Motor neuron (in vitro differentiated cells): ENCODE data around the gene QRFP. TPM values are rescaled to one million over a fixed set of nuclear protein-coding genes. Genes with fewer than 3 reads are reported as not detected.

Experiments used
- ATAC-seq, 8 experiments: fragments of 200-7000 bp; cut with Tn5 transposase; replicated peaks in 6 of 8; 2 replicates each; pipeline ENCODE4 v1.8.0; 2021; ENCODE audit warnings: mild to moderate bottlenecking in 8 of 8, moderate library complexity in 8 of 8
- H3K27ac ChIP-seq, 2 donors: fragments of 250-450 bp; sonication (Bioruptor Pico); 2 replicates each; pipeline ENCODE4 v1.9.0; 2021; ENCODE audit warnings: antibody characterized with exemption in 2 of 2, mild to moderate bottlenecking in 2 of 2, moderate library complexity in 1 of 2
- H3K4me1 ChIP-seq, 2 donors: fragments of 250-450 bp; sonication (Bioruptor Pico); replicated peaks in 1 of 2; 2 replicates each; pipeline ENCODE4 v1.6.1; 2021; ENCODE audit warnings: antibody characterized with exemption in 2 of 2, mild to moderate bottlenecking in 2 of 2, moderate library complexity in 1 of 2
- H3K4me3 ChIP-seq, 5 donors: fragments of 250-450 bp; sonication (Bioruptor Pico); 2 replicates each; pipeline ENCODE4 v1.9.0; 2021; ENCODE audit warnings: antibody characterized with exemption in 5 of 5, mild to moderate bottlenecking in 5 of 5, moderate library complexity in 4 of 5
- WGBS, 10 experiments: fragments of 450-650 bp; shearing (Covaris generic); methylation state at CpG; one replicate each; pipeline ENCODE4 v1.0.0; 2022; 5-methylcytosine and 5-hydroxymethylcytosine counted together
- in situ Hi-C, 9 experiments: fragments of 400-800 bp; cut with MboI; loops; one replicate each; pipeline ENCODE4 v1.15.0; 2021; ENCODE audit warnings: low sequenced_read_pairs in 9 of 9, low pct_unique_long_range_greater_than_20kb in 2 of 9; ENCODE audit not compliant: unreplicated experiment in 9 of 9
- total RNA-seq, 8 experiments: library from RNA; unstranded; fragments of 300-600 nt; gene quantifications; 2 replicates each; pipeline versions ENCODE4 v1.2.3 to v1.2.4, GENCODE V29; 2022

QRFP gene
- total RNA-seq, 8 experiments from 2014 or later, result 0.33 to 3.0 (median 0.66) TPM

GRCh38 chr9:130884542-130885483 lies 11.8 kb downstream of the QRFP start:
- 80 to 100% (median 90%) methylated on average over 1 to 10 of the region's 47 CpGs; no CpG with 5 or more reads in 5 of the 10 experiments for WGBS, 10 experiments
- in situ Hi-C loops, result no loop called here
- H3K4me3 ChIP-seq, result no peak overlapping the region
- H3K4me1 ChIP-seq, result no peaks in the 10 kb centered on the region
- peak in 3 of 8 experiments; percentile 8 to 26 (median 24) for ATAC-seq
- peak overlapping the region; percentile 59 to 71 for H3K27ac ChIP-seq

GRCh38 chr9:130884111-130884531 lies 12.5 kb downstream of the QRFP start:
- no peak overlapping the region for H3K4me3 ChIP-seq

GRCh38 chr9:130883479-130883878 lies 13.1 kb downstream of the QRFP start:
- in situ Hi-C loops, result no loop called here
- ATAC-seq, result no peak
- 80 to 100% (median 87%) methylated on average over 1 to 4 of the region's 5 CpGs; no CpG with 5 or more reads in 5 of the 10 experiments for WGBS, 10 experiments
- H3K27ac ChIP-seq, result peak overlapping the region; percentile 59 to 71
- H3K4me3 ChIP-seq, result no peak overlapping the region
- H3K4me1 ChIP-seq, result no peaks in the 10 kb centered on the region

More at GRCh38 chr9:130884111-130884531, 12.5 kb downstream of the QRFP start:
- peak in 1 of 8 experiments; percentile 9 for ATAC-seq
- Histone ChIP-seq H3K27ac (peak overlapping the region; percentile 59 to 71), H3K4me1 (no peaks in the 10 kb centered on the region)
- in situ Hi-C loops, result no loop called here
- WGBS, 10 experiments, result 91 to 97% (median 93%) methylated on average over 6 to 13 of the region's 25 CpGs; no CpG with 5 or more reads in 7 of the 10 experiments

- Histone ChIP-seq H3K27ac (peak overlapping the region in 1 of 2 donors; percentile 71), H3K4me3 (no peak overlapping the region), H3K4me1 (no peaks in the 10 kb centered on the region)
- ATAC-seq, result no peak
- in situ Hi-C loops, result no loop called here
- 71 to 100% (median 95%) methylated on average over 1 to 8 of the region's 15 CpGs; no CpG with 5 or more reads in 4 of the 10 experiments for WGBS, 10 experiments
Observed at GRCh38 chr9:130882696-130883225, 13.9 kb downstream of the QRFP start.

GRCh38 chr9:130881516-130881915 lies 15.1 kb downstream of the QRFP start:
- 57 to 100% (median 92%) methylated on average over 1 to 5 of the region's 6 CpGs; no CpG with 5 or more reads in 2 of the 10 experiments for WGBS, 10 experiments
- in situ Hi-C loops, result no loop called here
- no peak overlapping the region for H3K27ac ChIP-seq
- no peak for ATAC-seq
- no peak overlapping the region for H3K4me3 ChIP-seq
- H3K4me1 ChIP-seq, result no peaks in the 10 kb centered on the region

GRCh38 chr9:130880599-130881220 lies 15.9 kb downstream of the QRFP start:
- Histone ChIP-seq H3K4me1 (no peaks in the 10 kb centered on the region), H3K27ac (peak overlapping the region; percentile 43 to 65), H3K4me3 (no peak overlapping the region)
- in situ Hi-C loops, result no loop called here
- WGBS, 10 experiments, result 93 to 100% (median 100%) methylated on average over 1 to 5 of the region's 16 CpGs; no CpG with 5 or more reads in 5 of the 10 experiments
- ATAC-seq, result no peak

- ATAC-seq, result no peak
- in situ Hi-C loops, result no loop called here
- Histone ChIP-seq H3K4me1 (no peaks in the 10 kb centered on the region), H3K27ac (peak overlapping the region; percentile 43 to 65), H3K4me3 (no peak overlapping the region)
- 67 to 100% (median 97%) methylated on average over 1 to 6 of the region's 9 CpGs; no CpG with 5 or more reads in 2 of the 10 experiments for WGBS, 10 experiments
Observed at GRCh38 chr9:130879863-130880411, 16.7 kb downstream of the QRFP start.

- ATAC-seq, result no peak
- in situ Hi-C loops, result no loop called here
- H3K4me3 ChIP-seq, result no peak overlapping the region
Observed at GRCh38 chr9:130878295-130878694, 18.3 kb downstream of the QRFP start.

GRCh38 chr9:130877300-130877699 lies 19.3 kb downstream of the QRFP start:
- H3K27ac ChIP-seq, result peak overlapping the region in 1 of 2 donors; percentile 55
- 88 to 100% (median 100%) methylated on average over 1 to 6 of the region's 6 CpGs; no CpG with 5 or more reads in 3 of the 10 experiments for WGBS, 10 experiments
- ATAC-seq, result no peak
- no peak overlapping the region for H3K4me3 ChIP-seq
- no peaks in the 10 kb centered on the region for H3K4me1 ChIP-seq
- in situ Hi-C loops, result no loop called here

More at GRCh38 chr9:130878295-130878694, 18.3 kb downstream of the QRFP start:
- Histone ChIP-seq H3K4me1 (no peaks in the 10 kb centered on the region), H3K27ac (peak overlapping the region; percentile 20 to 64)
- WGBS, 10 experiments, result 60 to 95% (median 90%) methylated on average over 1 to 5 of the region's 6 CpGs; no CpG with 5 or more reads in 4 of the 10 experiments

GRCh38 chr9:130874783-130875182 lies 21.8 kb downstream of the QRFP start:
- ATAC-seq, result no peak
- no peaks in the 10 kb centered on the region for H3K4me1 ChIP-seq
- no peak overlapping the region for H3K4me3 ChIP-seq
- 0 to 100% (median 92%) methylated on average over 1 to 2 of the region's 5 CpGs; no CpG with 5 or more reads in 4 of the 10 experiments for WGBS, 10 experiments
- in situ Hi-C loops, result loop anchor here in 5 of 9 experiments (25.0 kb wide), 4 partner anchors 112 to 163 kb away; no protein-coding TSS in a partner anchor
- H3K27ac ChIP-seq, result peak overlapping the region; percentile 39 to 47

GRCh38 chr9:130873966-130874365 lies 22.6 kb downstream of the QRFP start:
- 83 to 100% (median 97%) methylated on average over 1 to 8 of the region's 8 CpGs; no CpG with 5 or more reads in 1 of the 10 experiments for WGBS, 10 experiments
- no peak for ATAC-seq
- Histone ChIP-seq H3K4me3 (no peak overlapping the region), H3K4me1 (no peaks in the 10 kb centered on the region), H3K27ac (no peak overlapping the region)
- in situ Hi-C loops, result loop anchor here in 5 of 9 experiments (25.0 kb wide), 4 partner anchors 112 to 163 kb away; no protein-coding TSS in a partner anchor

- Histone ChIP-seq H3K27ac (peak overlapping the region in 1 of 2 donors; percentile 56), H3K4me1 (no peaks in the 10 kb centered on the region), H3K4me3 (no peak overlapping the region)
- no peak for ATAC-seq
- 17 to 98% (median 90%) methylated on average over 1 to 12 of the region's 15 CpGs; no CpG with 5 or more reads in 2 of the 10 experiments for WGBS, 10 experiments
- in situ Hi-C loops, result loop anchor here in 5 of 9 experiments (25.0 kb wide), 4 partner anchors 111 to 164 kb away; no protein-coding TSS in a partner anchor
Observed at GRCh38 chr9:130872912-130873503, 23.6 kb downstream of the QRFP start.
